Loucy (cell line): ENCODE results near the gene ARID3B.

Experiments
- CTCF ChIP-seq: fragments of 200-600 bp; sonication (generic); conservative IDR thresholded peaks from 2 replicates; pipeline ENCODE4 v1.5.1; 2014; ENCODE audit warnings: mild to moderate bottlenecking, antibody characterized with exemption, low read length
- EZH2phosphoT487 ChIP-seq: fragments of 200-600 bp; IDR thresholded peaks from 2 replicates; pipeline ENCODE4 v1.6.1; 2018; ENCODE audit warnings: antibody characterized with exemption, mild to moderate bottlenecking, moderate library complexity, borderline replicate concordance

- TF ChIP-seq CTCF (no peak), EZH2phosphoT487 (no peak)
Observed at GRCh38 chr15:74497584-74497983, 43.4 kb upstream of the ARID3B start.
